HG03103 (cell line): ENCODE data around the gene ADM5.

Experiments used
- ATAC-seq: cut with Tn5 transposase; IDR thresholded peaks from one replicate; pipeline ENCODE4 v1.9.1; 2021; ENCODE audit warnings: low read depth; ENCODE audit not compliant: unreplicated experiment

ADM5 gene

GRCh38 chr19:49679771-49680413 is 9.5 kb upstream of the ADM5 start:
- ATAC-seq, result no peak

- no peak for ATAC-seq
Observed at GRCh38 chr19:49680421-49681351, 8.7 kb upstream of the ADM5 start.

GRCh38 chr19:49681830-49682229 is 7.6 kb upstream of the ADM5 start:
- ATAC-seq, result no peak

GRCh38 chr19:49682274-49682673 is 7.1 kb upstream of the ADM5 start:
- no peak for ATAC-seq

- no peak for ATAC-seq
Observed at GRCh38 chr19:49683814-49684250, 5.6 kb upstream of the ADM5 start.

GRCh38 chr19:49684251-49684982 is 5.0 kb upstream of the ADM5 start:
- ATAC-seq, result no peak

GRCh38 chr19:49684983-49685553 is 4.3 kb upstream of the ADM5 start:
- no peak for ATAC-seq

GRCh38 chr19:49685845-49686332 is 3.5 kb upstream of the ADM5 start:
- ATAC-seq, result no peak

GRCh38 chr19:49686503-49687088 is 2.8 kb upstream of the ADM5 start:
- no peak for ATAC-seq

GRCh38 chr19:49687150-49687549 is 2.2 kb upstream of the ADM5 start:
- ATAC-seq, result no peak

GRCh38 chr19:49687566-49688316 is 1.7 kb upstream of the ADM5 start:
- no peak for ATAC-seq

- ATAC-seq, result no peak
Observed at GRCh38 chr19:49688531-49689132, 762 bp upstream of the ADM5 start.

GRCh38 chr19:49690079-49690655 is 773 bp downstream of the ADM5 start:
- ATAC-seq, result no peak

- ATAC-seq, result no peak
Observed at GRCh38 chr19:49690656-49691242, 1.4 kb downstream of the ADM5 start, which contains the start of gene CPT1C. TSS of gene CPT1C (plus strand) at chr19:49691116. CDS start at chr19:49692253, 1,137 bp downstream.

- ATAC-seq, result no peak
Observed at GRCh38 chr19:49691243-49692146, 2.1 kb downstream of the ADM5 start.

GRCh38 chr19:49692147-49692506 is 2.7 kb downstream of the ADM5 start:
- no peak for ATAC-seq

GRCh38 chr19:49696115-49696514 is 6.7 kb downstream of the ADM5 start:
- ATAC-seq, result no peak
